ENCODE data around the gene ANKRD12. TPM values are rescaled to one million over a fixed set of nuclear protein-coding genes. Genes with fewer than 3 reads are reported as not detected.
A peak's percentile ranks its signal among the peaks of the same experiment; 100 is the strongest.

The ANKRD12 gene
- total and polyA plus RNA-seq, 4 experiments from 2014 or later = 10.7 to 280 (median 201) TPM

- Mint-ChIP-seq H3K27me3 (no peaks in the 10 kb centered on the region), H3K36me3 (peaks cover 36 to 50% of the 10 kb centered on the region in 2 donors), H3K4me1 (peaks cover 49 to 84% (median 65%) of the 10 kb centered on the region in 4 donors), H3K4me3 (peak overlapping the region in 1 of 8 donors; percentile 29), H3K27ac (peak overlapping the region in 4 of 7 donors; percentile 38 to 61 (median 41)), H3K9me3 (no peaks in the 10 kb centered on the region)
- Histone ChIP-seq H3K4me3 (ENCODE audit: low read length in 2 of 2) (no peak overlapping the region), H3K27me3 (ENCODE audit: insufficient read depth, low read length) (no peaks in the 10 kb centered on the region), H3K36me3 (ENCODE audit: insufficient read depth, low read length) (peaks cover under 1% of the 10 kb centered on the region), H3K9me3 (ENCODE audit: control insufficient read depth in 1 of 2, low read length in 2 of 2) (no peaks in the 10 kb centered on the region), H3K27ac (ENCODE audit: low read depth, low read length) (no peak overlapping the region), H3K4me1 (ENCODE audit: insufficient read depth, low read length) (peaks cover 75% of the 10 kb centered on the region)
- no peak for DNase-seq
- CTCF ChIA-PET (ENCODE audit: partially characterized antibody) = interaction anchor here (1.2 kb wide), 1 partner anchor 10 kb away, joined by 3 read pairs; no protein-coding TSS in a partner anchor
- intact Hi-C loops (cut with micrococcal nuclease) = no loop called here
- POLR2A ChIA-PET (ENCODE audit: partially characterized antibody) = interaction anchor here (1.1 kb wide), 1 partner anchor 27 kb away, joined by 3 read pairs; no protein-coding TSS in a partner anchor
Observed at GRCh38 chr18:9182852-9183399, 46.3 kb downstream of the ANKRD12 start.

GRCh38 chr18:9184998-9185613, 48.5 kb downstream of the ANKRD12 start:
- Histone ChIP-seq H3K9me3 (ENCODE audit: control insufficient read depth in 1 of 2, low read length in 2 of 2) (no peaks in the 10 kb centered on the region), H3K27ac (ENCODE audit: low read depth, low read length) (peak overlapping the region; percentile 38), H3K36me3 (ENCODE audit: insufficient read depth, low read length) (peaks cover 11% of the 10 kb centered on the region), H3K4me1 (ENCODE audit: insufficient read depth, low read length) (peaks cover 65% of the 10 kb centered on the region), H3K27me3 (ENCODE audit: insufficient read depth, low read length) (no peaks in the 10 kb centered on the region), H3K4me3 (ENCODE audit: low read length in 2 of 2) (peak overlapping the region; percentile 2 to 23)
- CTCF ChIA-PET (ENCODE audit: partially characterized antibody) = interaction anchor here (0.7 kb wide), 1 partner anchor 77 kb away, joined by 3 read pairs; no protein-coding TSS in a partner anchor
- POLR2A ChIA-PET (ENCODE audit: partially characterized antibody) = interaction anchor here (1.2 kb wide), 1 partner anchor 47 kb away, joined by 3 read pairs; no protein-coding TSS in a partner anchor
- peaks cover 43 to 53% of the 10 kb centered on the region in 2 donors for H3K36me3 Mint-ChIP-seq
- H3K27ac Mint-ChIP-seq = peak overlapping the region; percentile 59 to 91 (median 77)
- peak overlapping the region; percentile 51 to 86 (median 75) for H3K4me3 Mint-ChIP-seq
- no peaks in the 10 kb centered on the region for H3K27me3 Mint-ChIP-seq
- DNase-seq = peak in 1 of 5 donors; percentile 14
- peaks cover 42 to 83% (median 60%) of the 10 kb centered on the region in 4 donors for H3K4me1 Mint-ChIP-seq
- intact Hi-C loops (cut with micrococcal nuclease) = no loop called here
- H3K9me3 Mint-ChIP-seq = no peaks in the 10 kb centered on the region

- no peaks in the 10 kb centered on the region for H3K27me3 Mint-ChIP-seq
- intact Hi-C loops (cut with micrococcal nuclease) = no loop called here
- no peak overlapping the region for H3K4me3 Mint-ChIP-seq
- H3K4me1 ChIP-seq (ENCODE audit: insufficient read depth, low read length) = peaks cover 32% of the 10 kb centered on the region
- H3K36me3 ChIP-seq (ENCODE audit: insufficient read depth, low read length) = peaks cover 11% of the 10 kb centered on the region
- H3K9me3 Mint-ChIP-seq = no peaks in the 10 kb centered on the region
- H3K9me3 ChIP-seq (ENCODE audit: control insufficient read depth in 1 of 2, low read length in 2 of 2) = no peaks in the 10 kb centered on the region
- DNase-seq = no peak
- peaks cover 31 to 77% (median 58%) of the 10 kb centered on the region in 4 donors for H3K4me1 Mint-ChIP-seq
- no peak overlapping the region for H3K27ac ChIP-seq (ENCODE audit: low read depth, low read length)
- peaks cover 50 to 69% of the 10 kb centered on the region in 2 donors for H3K36me3 Mint-ChIP-seq
- POLR2A ChIA-PET (ENCODE audit: partially characterized antibody) = interaction anchor here (1.1 kb wide), 1 partner anchor 17 kb away, joined by 6 read pairs; no protein-coding TSS in a partner anchor
- peak overlapping the region in 2 of 7 donors; percentile 16 to 23 for H3K27ac Mint-ChIP-seq
- CTCF ChIA-PET (ENCODE audit: partially characterized antibody) = interaction anchor here (1.4 to 2.8 kb wide), 3 partner anchors 19 to 114 kb away, joined by 3 to 15 read pairs (median 8); no protein-coding TSS in a partner anchor
- H3K4me3 ChIP-seq (ENCODE audit: low read length in 2 of 2) = no peak overlapping the region
- H3K27me3 ChIP-seq (ENCODE audit: insufficient read depth, low read length) = no peaks in the 10 kb centered on the region
Observed at GRCh38 chr18:9188359-9189231, 52.0 kb downstream of the ANKRD12 start.

GRCh38 chr18:9189491-9189890, 52.9 kb downstream of the ANKRD12 start:
- no peak for DNase-seq
- POLR2A ChIA-PET (ENCODE audit: partially characterized antibody) = interaction anchor here (1.1 kb wide), 1 partner anchor 18 kb away, joined by 6 read pairs; no protein-coding TSS in a partner anchor
- peaks cover 29 to 72% (median 52%) of the 10 kb centered on the region in 4 donors for H3K4me1 Mint-ChIP-seq
- intact Hi-C loops (cut with micrococcal nuclease) = no loop called here
- no peaks in the 10 kb centered on the region for H3K9me3 Mint-ChIP-seq
- H3K4me3 ChIP-seq (ENCODE audit: low read length in 2 of 2) = no peak overlapping the region
- H3K27ac Mint-ChIP-seq = peak overlapping the region in 2 of 7 donors; percentile 47
- H3K27me3 Mint-ChIP-seq = no peaks in the 10 kb centered on the region
- no peaks in the 10 kb centered on the region for H3K27me3 ChIP-seq (ENCODE audit: insufficient read depth, low read length)
- H3K4me3 Mint-ChIP-seq = no peak overlapping the region
- CTCF ChIA-PET (ENCODE audit: partially characterized antibody) = interaction anchor here (2.5 to 2.8 kb wide), 2 partner anchors 85 to 115 kb away, joined by 8 to 15 read pairs; no protein-coding TSS in a partner anchor
- H3K27ac ChIP-seq (ENCODE audit: low read depth, low read length) = no peak overlapping the region
- H3K4me1 ChIP-seq (ENCODE audit: insufficient read depth, low read length) = peaks cover 27% of the 10 kb centered on the region
- peaks cover 11% of the 10 kb centered on the region for H3K36me3 ChIP-seq (ENCODE audit: insufficient read depth, low read length)
- peaks cover 53 to 66% of the 10 kb centered on the region in 2 donors for H3K36me3 Mint-ChIP-seq
- no peaks in the 10 kb centered on the region for H3K9me3 ChIP-seq (ENCODE audit: control insufficient read depth in 1 of 2, low read length in 2 of 2)

- intact Hi-C loops (cut with micrococcal nuclease) = no loop called here
- DNase-seq = no peak
- Histone ChIP-seq H3K4me3 (ENCODE audit: low read length in 2 of 2) (no peak overlapping the region), H3K36me3 (ENCODE audit: insufficient read depth, low read length) (peaks cover 23% of the 10 kb centered on the region), H3K27me3 (ENCODE audit: insufficient read depth, low read length) (no peaks in the 10 kb centered on the region), H3K4me1 (ENCODE audit: insufficient read depth, low read length) (peaks cover 8% of the 10 kb centered on the region), H3K9me3 (ENCODE audit: control insufficient read depth in 1 of 2, low read length in 2 of 2) (no peaks in the 10 kb centered on the region), H3K27ac (ENCODE audit: low read depth, low read length) (no peak overlapping the region)
- Mint-ChIP-seq H3K36me3 (peaks cover 54 to 69% of the 10 kb centered on the region in 2 donors), H3K4me1 (peaks cover 21 to 59% (median 42%) of the 10 kb centered on the region in 4 donors), H3K9me3 (no peaks in the 10 kb centered on the region), H3K27me3 (no peaks in the 10 kb centered on the region), H3K4me3 (no peak overlapping the region), H3K27ac (peak overlapping the region in 6 of 7 donors; percentile 30 to 74 (median 64))
- ChIA-PET CTCF (ENCODE audit: partially characterized antibody) (interaction anchor here (0.6 to 1.3 kb wide), 3 partner anchors 10 to 121 kb away, joined by 3 read pairs; no protein-coding TSS in a partner anchor), POLR2A (ENCODE audit: partially characterized antibody) (no interaction called here)
Observed at GRCh38 chr18:9191658-9192256, 55.2 kb downstream of the ANKRD12 start.

- intact Hi-C loops (cut with micrococcal nuclease) = no loop called here
- Mint-ChIP-seq H3K4me3 (no peak overlapping the region), H3K27me3 (no peaks in the 10 kb centered on the region), H3K4me1 (peaks cover 21 to 57% (median 42%) of the 10 kb centered on the region in 4 donors), H3K36me3 (peaks cover 57 to 71% of the 10 kb centered on the region in 2 donors), H3K27ac (peak overlapping the region in 3 of 7 donors; percentile 42 to 64 (median 47)), H3K9me3 (no peaks in the 10 kb centered on the region)
- Histone ChIP-seq H3K36me3 (ENCODE audit: insufficient read depth, low read length) (peaks cover 22% of the 10 kb centered on the region), H3K27me3 (ENCODE audit: insufficient read depth, low read length) (no peaks in the 10 kb centered on the region), H3K4me1 (ENCODE audit: insufficient read depth, low read length) (peaks cover 8% of the 10 kb centered on the region), H3K4me3 (ENCODE audit: low read length in 2 of 2) (no peak overlapping the region), H3K9me3 (ENCODE audit: control insufficient read depth in 1 of 2, low read length in 2 of 2) (no peaks in the 10 kb centered on the region), H3K27ac (ENCODE audit: low read depth, low read length) (no peak overlapping the region)
- CTCF ChIA-PET (ENCODE audit: partially characterized antibody) = interaction anchor here (1.0 kb wide), 1 partner anchor 120 kb away, joined by 5 read pairs; no protein-coding TSS in a partner anchor
- no peak for DNase-seq
- POLR2A ChIA-PET (ENCODE audit: partially characterized antibody) = interaction anchor here (0.6 kb wide), 1 partner anchor 28 kb away, joined by 3 read pairs; no protein-coding TSS in a partner anchor
Observed at GRCh38 chr18:9193031-9193430, 56.5 kb downstream of the ANKRD12 start.

Measured in CD4-positive, alpha-beta memory T cell (primary cell).